ENCODE measurements around the gene IQCK. TPM values are rescaled to one million over a fixed set of nuclear protein-coding genes. Genes with fewer than 3 reads are reported as not detected.

Gene IQCK
- total RNA-seq, 4 donors from 2014 or later = 49.7 to 103 (median 94.2) TPM

GRCh38 chr16:19874851-19875546 lies 156.9 kb downstream of the IQCK start:
- WGBS, 2 donors = 82 to 84% methylated on average over 17 to 18 of the region's 18 CpGs
- no peak for TF ChIP-seq CTCF (IDR thresholded peaks at IDR 0.05)
- TF ChIP-seq POLR2A (IDR thresholded peaks at IDR 0.05) = no peak
- no peak overlapping the region for H3K4me3 ChIP-seq (replicated peaks in 1 of 3)
- H3K4me1 ChIP-seq = no peaks in the 10 kb centered on the region
- no peaks in the 10 kb centered on the region for H3K27me3 ChIP-seq
- no peak overlapping the region for H3K27ac ChIP-seq
- intact Hi-C loops (cut with DNase I) = loop anchor here (10.0 kb wide), 1 partner anchor 60 kb away; no protein-coding TSS in a partner anchor
- peaks cover 15 to 17% of the 10 kb centered on the region in 2 donors for H3K36me3 ChIP-seq
- no peaks in the 10 kb centered on the region for H3K9me3 ChIP-seq
- no peak for DNase-seq

- Histone ChIP-seq H3K9me3 (no peaks in the 10 kb centered on the region), H3K4me1 (no peaks in the 10 kb centered on the region), H3K27ac (peak overlapping the region in 1 of 3 donors; percentile 48), H3K36me3 (peaks cover 8 to 13% of the 10 kb centered on the region in 2 donors), H3K4me3 (replicated peaks in 1 of 3) (no peak overlapping the region), H3K27me3 (no peaks in the 10 kb centered on the region)
- 79% methylated on average over 6 of the region's 6 CpGs for WGBS, 2 donors
- no peak for DNase-seq
- TF ChIP-seq CTCF (IDR thresholded peaks at IDR 0.05) (no peak), POLR2A (IDR thresholded peaks at IDR 0.05) (no peak)
- intact Hi-C loops (cut with DNase I) = loop anchor here (10.0 kb wide), 1 partner anchor 61 kb away; no protein-coding TSS in a partner anchor
These were observed 157.8 kb downstream of the IQCK start for GRCh38 chr16:19875900-19876299.

GRCh38 chr16:19876501-19877059 lies 158.5 kb downstream of the IQCK start:
- H3K27me3 ChIP-seq = no peaks in the 10 kb centered on the region
- peak overlapping the region in 2 of 3 donors; percentile 31 to 58 for H3K27ac ChIP-seq
- no peaks in the 10 kb centered on the region for H3K4me1 ChIP-seq
- H3K36me3 ChIP-seq = peaks cover 8 to 9% of the 10 kb centered on the region in 2 donors
- WGBS, 2 donors = 84 to 92% methylated on average over 9 of the region's 10 CpGs
- H3K9me3 ChIP-seq = no peaks in the 10 kb centered on the region
- H3K4me3 ChIP-seq (replicated peaks in 1 of 3) = no peak overlapping the region
- intact Hi-C loops (cut with DNase I) = loop anchor here (10.0 kb wide), 1 partner anchor 62 kb away; no protein-coding TSS in a partner anchor
- TF ChIP-seq CTCF (IDR thresholded peaks at IDR 0.05) (no peak), POLR2A (IDR thresholded peaks at IDR 0.05) (no peak)
- no peak for DNase-seq

- Histone ChIP-seq H3K9me3 (no peaks in the 10 kb centered on the region), H3K36me3 (no peaks in the 10 kb centered on the region), H3K27ac (no peak overlapping the region), H3K4me3 (replicated peaks in 1 of 3) (no peak overlapping the region), H3K4me1 (peaks cover 0 to 3% of the 10 kb centered on the region in 2 donors), H3K27me3 (no peaks in the 10 kb centered on the region)
- intact Hi-C loops (cut with DNase I) = loop anchor here (10.0 kb wide), 1 partner anchor 64 kb away; no protein-coding TSS in a partner anchor
- TF ChIP-seq POLR2A (IDR thresholded peaks at IDR 0.05) (no peak), CTCF (IDR thresholded peaks at IDR 0.05) (no peak)
- 95 to 96% methylated on average over 11 of the region's 11 CpGs for WGBS, 2 donors
- no peak for DNase-seq
These were observed 160.7 kb downstream of the IQCK start for GRCh38 chr16:19878757-19879156.

- no peak for DNase-seq
- Histone ChIP-seq H3K27ac (no peak overlapping the region), H3K4me1 (peaks cover 0 to 5% of the 10 kb centered on the region in 2 donors), H3K9me3 (no peaks in the 10 kb centered on the region), H3K36me3 (no peaks in the 10 kb centered on the region), H3K27me3 (no peaks in the 10 kb centered on the region), H3K4me3 (replicated peaks in 1 of 3) (no peak overlapping the region)
- 81 to 86% methylated on average over 12 to 13 of the region's 13 CpGs for WGBS, 2 donors
- TF ChIP-seq CTCF (IDR thresholded peaks at IDR 0.05) (no peak), POLR2A (IDR thresholded peaks at IDR 0.05) (no peak)
- intact Hi-C loops (cut with DNase I) = loop anchor here (10.0 kb wide), 1 partner anchor 65 kb away; no protein-coding TSS in a partner anchor
These were observed 161.2 kb downstream of the IQCK start for GRCh38 chr16:19879241-19879792.

Data from thyroid gland (tissue), 4 donors.